Thoracic aorta (tissue), 2 donors: ENCODE data around the gene APPL2. TPM values are rescaled to one million over a fixed set of nuclear protein-coding genes. Genes with fewer than 3 reads are reported as not detected.

Experiments used
- ATAC-seq: fragments of 150-250 bp; one replicate; pipeline ENCODE4 v1.8.0; 2017; ENCODE audit warnings: low read depth; ENCODE audit not compliant: insufficient number of reproducible peaks, low FRiP score
- DNase-seq: peaks from one replicate; pipeline ENCODE4 v3.0.0-alpha.2; 2020; ENCODE audit warnings: low spot score
- H3K27ac ChIP-seq, 2 donors: fragments of 200-600 bp; sonication (generic); 1 replicate in 1 of 2; 2 replicates in 1 of 2; pipeline ENCODE4 v1.5.1; 2016; ENCODE audit warnings: mild to moderate bottlenecking in 2 of 2, moderate library complexity in 2 of 2
- H3K27me3 ChIP-seq: fragments of 200-600 bp; sonication (generic); replicated peaks from 2 replicates; pipeline ENCODE4 v1.6.0; 2016; ENCODE audit warnings: mild to moderate bottlenecking; ENCODE audit not compliant: insufficient read depth
- H3K36me3 ChIP-seq: fragments of 200-600 bp; sonication (generic); one replicate; pipeline ENCODE4 v1.5.1; 2016
- H3K4me1 ChIP-seq, 2 donors: fragments of 200-600 bp; sonication (generic); 1 replicate in 1 of 2; 2 replicates in 1 of 2; pipeline versions ENCODE4 v1.5.1 to v1.6.0; 2016; ENCODE audit warnings: low read depth in 2 of 2, mild to moderate bottlenecking in 1 of 2; ENCODE audit not compliant: control insufficient read depth in 1 of 2
- H3K4me3 ChIP-seq: fragments of 200-600 bp; sonication (generic); 2 replicates; pipeline ENCODE4 v1.5.1; 2016; ENCODE audit warnings: mild to moderate bottlenecking
- H3K9me3 ChIP-seq: fragments of 200-600 bp; sonication (generic); 2 replicates; pipeline ENCODE4 v1.5.1; 2016
- CTCF ChIP-seq: fragments of 200-600 bp; sonication (generic); IDR thresholded peaks from one replicate; pipeline ENCODE4 v1.5.1; 2019; ENCODE audit warnings: antibody characterized with exemption
- total RNA-seq, 2 donors: library from RNA; depleted of rRNA; stranded (reverse); fragments of >200 nt; gene quantifications; one replicate each; pipeline versions ENCODE4 v1.1.0 to v1.2.3, GENCODE V29; 2016

The APPL2 gene
- total RNA-seq, 2 donors from 2014 or later = 38.2 to 60.9 TPM

DNA sequence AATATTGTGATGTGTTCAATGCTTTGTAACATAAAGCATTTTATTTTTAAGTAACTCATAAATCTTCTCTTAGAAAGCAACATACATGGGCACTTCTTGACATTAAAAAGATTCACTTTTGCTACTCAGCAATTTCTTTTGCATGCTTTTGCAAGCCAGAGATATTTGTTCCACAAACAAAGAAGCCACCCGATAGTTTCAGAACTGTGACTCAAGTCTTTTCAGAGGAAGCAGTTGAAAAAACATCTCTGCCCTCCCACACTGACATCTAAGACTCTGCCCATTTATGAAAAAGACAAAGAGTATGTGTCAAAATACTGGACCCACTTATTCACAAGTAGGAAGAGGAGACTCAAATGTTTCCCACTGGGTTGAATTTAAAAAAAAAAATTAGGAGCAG lies 7.5 kb downstream of the APPL2 start:
- ATAC-seq (no peak), DNase-seq (no peak)
- TF ChIP-seq CTCF = no peak
- H3K9me3 ChIP-seq = no peaks in the 10 kb centered on the region
- no peaks in the 10 kb centered on the region for H3K27me3 ChIP-seq
- peaks cover 6% of the 10 kb centered on the region for H3K36me3 ChIP-seq
- H3K27ac ChIP-seq = no peak overlapping the region
- no peak overlapping the region for H3K4me3 ChIP-seq
- H3K4me1 ChIP-seq = peaks cover 40 to 74% of the 10 kb centered on the region in 2 donors

DNA sequence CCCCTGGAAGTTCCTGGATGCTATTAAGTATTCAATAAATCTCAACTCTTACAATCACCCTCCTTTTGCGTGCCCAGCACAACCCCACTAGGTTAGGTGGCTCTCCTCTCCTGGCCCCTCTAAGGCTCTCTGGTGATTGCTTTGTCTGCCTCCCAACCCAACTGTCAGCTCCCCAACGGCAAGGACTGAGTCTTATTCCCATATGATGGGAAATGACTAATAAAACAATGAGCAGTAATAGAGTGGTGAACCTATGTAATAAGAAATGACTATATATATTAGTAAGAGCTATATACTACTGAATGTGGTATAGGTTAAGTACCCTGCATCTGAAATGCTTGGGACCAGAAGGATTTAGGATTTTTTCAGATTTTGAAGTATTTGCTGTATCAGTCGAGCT lies 8.1 kb downstream of the APPL2 start:
- no peak for TF ChIP-seq CTCF
- H3K4me1 ChIP-seq = peaks cover 34 to 73% of the 10 kb centered on the region in 2 donors
- peaks cover 6% of the 10 kb centered on the region for H3K36me3 ChIP-seq
- H3K9me3 ChIP-seq = no peaks in the 10 kb centered on the region
- no peak overlapping the region for H3K4me3 ChIP-seq
- ATAC-seq (no peak), DNase-seq (no peak)
- no peaks in the 10 kb centered on the region for H3K27me3 ChIP-seq
- no peak overlapping the region for H3K27ac ChIP-seq

GRCh38 chr12:105226219-105226618 lies 9.8 kb downstream of the APPL2 start:
- peak; percentile 29 for DNase-seq

GRCh38 chr12:105225505-105226015 lies 10.4 kb downstream of the APPL2 start:
- H3K9me3 ChIP-seq = no peaks in the 10 kb centered on the region

More at GRCh38 chr12:105226219-105226618, 9.8 kb downstream of the APPL2 start:
- peak overlapping the region; percentile 3 to 40 for H3K27ac ChIP-seq
- peak; percentile 60 for ATAC-seq
- H3K4me1 ChIP-seq = peaks cover 26 to 61% of the 10 kb centered on the region in 2 donors
- H3K4me3 ChIP-seq = peak overlapping the region; percentile 56
- no peak for TF ChIP-seq CTCF
- H3K27me3 ChIP-seq = no peaks in the 10 kb centered on the region
- peaks cover 6% of the 10 kb centered on the region for H3K36me3 ChIP-seq
- no peaks in the 10 kb centered on the region for H3K9me3 ChIP-seq

GRCh38 chr12:105224399-105224798 lies 11.6 kb downstream of the APPL2 start:
- H3K27ac ChIP-seq = no peak overlapping the region
- no peaks in the 10 kb centered on the region for H3K9me3 ChIP-seq
- peaks cover 6% of the 10 kb centered on the region for H3K36me3 ChIP-seq
- TF ChIP-seq CTCF = no peak
- no peak overlapping the region for H3K4me3 ChIP-seq
- DNase-seq (no peak), ATAC-seq (no peak)
- H3K27me3 ChIP-seq = no peaks in the 10 kb centered on the region
- peaks cover 21 to 58% of the 10 kb centered on the region in 2 donors for H3K4me1 ChIP-seq

More at GRCh38 chr12:105225505-105226015, 10.4 kb downstream of the APPL2 start:
- Histone ChIP-seq H3K27ac (no peak overlapping the region), H3K4me3 (no peak overlapping the region), H3K4me1 (peaks cover 26 to 58% of the 10 kb centered on the region in 2 donors), H3K36me3 (peaks cover 6% of the 10 kb centered on the region), H3K27me3 (no peaks in the 10 kb centered on the region)
- DNase-seq (no peak), ATAC-seq (no peak)
- TF ChIP-seq CTCF = no peak
